ENCODE results near the gene RSPH4A.

DNA sequence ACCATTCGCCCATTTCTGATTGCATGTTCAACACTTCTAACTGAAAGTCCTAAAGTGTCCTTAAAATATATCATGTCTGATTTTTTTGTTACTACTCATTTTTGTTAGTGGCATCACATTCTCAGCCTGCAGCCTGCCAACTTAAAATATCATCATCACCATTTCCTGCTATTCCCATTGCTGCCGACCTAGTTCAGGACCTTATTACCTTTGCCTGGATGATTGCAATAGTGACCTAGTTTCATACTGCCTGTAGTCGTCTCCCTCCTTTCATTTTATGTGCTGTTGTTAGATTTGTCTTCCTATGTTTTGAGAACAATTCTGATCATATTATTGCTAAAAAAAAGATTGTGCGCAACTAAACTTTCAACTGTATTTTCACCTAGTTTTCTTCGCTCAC lies 38.8 kb upstream of the RSPH4A start:
- TF ChIP-seq, protein P1, sequence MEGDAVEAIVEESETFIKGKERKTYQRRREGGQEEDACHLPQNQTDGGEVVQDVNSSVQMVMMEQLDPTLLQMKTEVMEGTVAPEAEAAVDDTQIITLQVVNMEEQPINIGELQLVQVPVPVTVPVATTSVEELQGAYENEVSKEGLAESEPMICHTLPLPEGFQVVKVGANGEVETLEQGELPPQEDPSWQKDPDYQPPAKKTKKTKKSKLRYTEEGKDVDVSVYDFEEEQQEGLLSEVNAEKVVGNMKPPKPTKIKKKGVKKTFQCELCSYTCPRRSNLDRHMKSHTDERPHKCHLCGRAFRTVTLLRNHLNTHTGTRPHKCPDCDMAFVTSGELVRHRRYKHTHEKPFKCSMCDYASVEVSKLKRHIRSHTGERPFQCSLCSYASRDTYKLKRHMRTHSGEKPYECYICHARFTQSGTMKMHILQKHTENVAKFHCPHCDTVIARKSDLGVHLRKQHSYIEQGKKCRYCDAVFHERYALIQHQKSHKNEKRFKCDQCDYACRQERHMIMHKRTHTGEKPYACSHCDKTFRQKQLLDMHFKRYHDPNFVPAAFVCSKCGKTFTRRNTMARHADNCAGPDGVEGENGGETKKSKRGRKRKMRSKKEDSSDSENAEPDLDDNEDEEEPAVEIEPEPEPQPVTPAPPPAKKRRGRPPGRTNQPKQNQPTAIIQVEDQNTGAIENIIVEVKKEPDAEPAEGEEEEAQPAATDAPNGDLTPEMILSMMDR (IDR thresholded peaks at IDR 0.05; ENCODE audit: low read depth, low read length) = no peak
- TF ChIP-seq, protein P2, sequence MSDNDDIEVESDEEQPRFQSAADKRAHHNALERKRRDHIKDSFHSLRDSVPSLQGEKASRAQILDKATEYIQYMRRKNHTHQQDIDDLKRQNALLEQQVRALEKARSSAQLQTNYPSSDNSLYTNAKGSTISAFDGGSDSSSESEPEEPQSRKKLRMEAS (IDR thresholded peaks at IDR 0.05; ENCODE audit: low read depth, low read length) = no peak
- TF ChIP-seq POLR2A (IDR thresholded peaks at IDR 0.05; ENCODE audit: extremely low read depth, insufficient read length) = no peak
